Activated T-helper 2 cell treated with anti-CD3 and anti-CD28 coated beads, Interferon-gamma antibody, Interleukin-2, Interleukin-4, amounts not matched to agents 10 μg/mL and 5 μg/mL and 100 μg/mL, durations not matched to agents 14 hours and 24 hours and 36 hours (primary cell): Measurements from ENCODE around the gene CTNNBL1. TPM values are rescaled to one million over a fixed set of nuclear protein-coding genes. Genes with fewer than 3 reads are reported as not detected.

Experiments
- DNase-seq: peaks from one replicate; pipeline ENCODE4 v3.0.0; 2021; ENCODE audit warnings: low spot score
- H3K27ac Mint-ChIP-seq: one replicate; pipeline ENCODE4 v1.8.0; 2021; ENCODE audit warnings: mixed read lengths
- H3K27me3 Mint-ChIP-seq: one replicate; pipeline ENCODE4 v1.8.0; 2021; ENCODE audit warnings: low read depth, mixed read lengths
- H3K36me3 Mint-ChIP-seq: one replicate; pipeline ENCODE4 v1.8.0; 2021; ENCODE audit warnings: low read depth, mixed read lengths
- H3K4me1 Mint-ChIP-seq: one replicate; pipeline ENCODE4 v1.8.0; 2021; ENCODE audit warnings: low read depth, mixed read lengths
- H3K4me3 Mint-ChIP-seq: one replicate; pipeline ENCODE4 v1.8.0; 2021; ENCODE audit warnings: low read depth, mild to moderate bottlenecking, moderate library complexity, mixed read lengths
- H3K9me3 Mint-ChIP-seq: one replicate; pipeline ENCODE4 v1.8.0; 2021; ENCODE audit warnings: mixed read lengths
- intact Hi-C: fragments of 100-400 bp; cut with micrococcal nuclease; formaldehyde crosslinking; loops from one replicate; pipeline ENCODE4 v1.15.1; 2023
- total RNA-seq: library from RNA; stranded (reverse); gene quantifications from 2 replicates; pipeline ENCODE4 v1.2.3, GENCODE V29; 2022

The CTNNBL1 gene
- total RNA-seq, 1 donor from 2014 or later: 108 TPM

GRCh38 chr20:37917461-37917860 lies 223.6 kb downstream of the CTNNBL1 start:
- Mint-ChIP-seq H3K9me3 (no peaks in the 10 kb centered on the region), H3K27me3 (peaks cover 24% of the 10 kb centered on the region), H3K36me3 (no peaks in the 10 kb centered on the region), H3K4me3 (no peak overlapping the region), H3K4me1 (peaks cover 17% of the 10 kb centered on the region), H3K27ac (no peak overlapping the region)
- no peak for DNase-seq
- intact Hi-C loops: no loop called here

- Mint-ChIP-seq H3K27ac (no peak overlapping the region), H3K4me1 (peaks cover 14% of the 10 kb centered on the region), H3K27me3 (peaks cover 20% of the 10 kb centered on the region), H3K9me3 (no peaks in the 10 kb centered on the region), H3K4me3 (no peak overlapping the region), H3K36me3 (no peaks in the 10 kb centered on the region)
- intact Hi-C loops: no loop called here
- DNase-seq: no peak
Observed at GRCh38 chr20:37918035-37918434, 224.2 kb downstream of the CTNNBL1 start.

GRCh38 chr20:37919389-37920040 lies 225.7 kb downstream of the CTNNBL1 start:
- DNase-seq: no peak
- Mint-ChIP-seq H3K36me3 (no peaks in the 10 kb centered on the region), H3K27me3 (peaks cover 15% of the 10 kb centered on the region), H3K9me3 (no peaks in the 10 kb centered on the region), H3K4me3 (no peak overlapping the region), H3K27ac (no peak overlapping the region), H3K4me1 (peaks cover 12% of the 10 kb centered on the region)
- intact Hi-C loops: loop anchor here (5.0 kb wide), 1 partner anchor 73 kb away; no protein-coding TSS in a partner anchor

- DNase-seq: no peak
- intact Hi-C loops: loop anchor here (5.0 kb wide), 1 partner anchor 72 kb away; no protein-coding TSS in a partner anchor
- Mint-ChIP-seq H3K27me3 (peaks cover 15% of the 10 kb centered on the region), H3K4me1 (peaks cover 8% of the 10 kb centered on the region), H3K27ac (no peak overlapping the region), H3K4me3 (no peak overlapping the region), H3K36me3 (no peaks in the 10 kb centered on the region), H3K9me3 (no peaks in the 10 kb centered on the region)
Observed at GRCh38 chr20:37920270-37920669, 226.4 kb downstream of the CTNNBL1 start.

DNA sequence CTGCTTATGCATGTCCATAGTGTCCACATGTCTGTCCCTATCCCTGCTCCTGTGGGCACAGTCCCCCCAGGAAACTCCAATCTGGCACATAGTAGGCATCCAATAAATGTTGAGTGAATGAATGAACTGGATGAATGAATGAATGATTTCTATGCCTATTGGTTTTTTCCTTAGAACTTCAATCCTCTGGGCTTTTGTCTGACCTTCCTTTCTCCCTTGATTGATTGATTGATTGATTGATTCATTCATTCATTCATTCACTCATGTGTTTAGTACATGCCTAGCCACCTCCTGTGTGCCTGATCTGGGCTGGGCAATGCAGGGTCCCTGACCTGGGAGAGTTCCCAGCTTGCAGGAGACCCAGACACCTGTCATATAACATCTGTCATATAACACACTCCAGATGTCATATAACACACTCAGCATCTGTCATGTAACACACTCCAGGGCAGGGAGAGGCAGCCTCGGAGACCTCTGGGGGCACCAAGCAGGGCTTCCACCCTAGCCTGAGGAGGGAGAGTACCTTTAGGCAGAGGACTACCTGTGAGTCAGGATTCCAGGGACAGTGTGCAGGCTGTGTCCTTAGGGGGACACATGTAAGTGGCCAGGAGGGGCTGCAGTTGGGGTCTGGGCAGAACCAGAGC lies 227.0 kb downstream of the CTNNBL1 start:
- no peak overlapping the region for H3K27ac Mint-ChIP-seq

GRCh38 chr20:37921341-37921929 lies 227.6 kb downstream of the CTNNBL1 start:
- intact Hi-C loops: loop anchor here (5.0 kb wide), 1 partner anchor 71 kb away; no protein-coding TSS in a partner anchor
- H3K9me3 Mint-ChIP-seq: no peaks in the 10 kb centered on the region
- no peak for DNase-seq
- no peak overlapping the region for H3K4me3 Mint-ChIP-seq
- H3K27ac Mint-ChIP-seq: no peak overlapping the region
- peaks cover 8% of the 10 kb centered on the region for H3K4me1 Mint-ChIP-seq
- peaks cover 8% of the 10 kb centered on the region for H3K27me3 Mint-ChIP-seq
- no peaks in the 10 kb centered on the region for H3K36me3 Mint-ChIP-seq

More for the DNA sequence above, 227.0 kb downstream of the CTNNBL1 start:
- Mint-ChIP-seq H3K4me1 (peaks cover 8% of the 10 kb centered on the region), H3K36me3 (no peaks in the 10 kb centered on the region), H3K27me3 (peaks cover 13% of the 10 kb centered on the region), H3K9me3 (no peaks in the 10 kb centered on the region), H3K4me3 (no peak overlapping the region)
- intact Hi-C loops: loop anchor here (5.0 kb wide), 1 partner anchor 72 kb away; no protein-coding TSS in a partner anchor
- no peak for DNase-seq

Other genes with a start within 250 kb of the CTNNBL1 start
- gene NNAT, start 172.8 kb upstream of the CTNNBL1 start, total RNA-seq: not detected in 2 replicates
- 24.2 and 26.3 TPM in 2 replicates for gene BLCAP, start 166.2 kb upstream of the CTNNBL1 start, total RNA-seq
- gene VSTM2L, start 209.1 kb downstream of the CTNNBL1 start, total RNA-seq: 0.23 TPM in 1 of 2 replicates, not detected in the other